BJ (cell line): ENCODE data around the gene DMD. TPM values are rescaled to one million over a fixed set of nuclear protein-coding genes. Genes with fewer than 3 reads are reported as not detected.

Experiments
- CTCF ChIA-PET: fragments of 350-600 bp; formaldehyde crosslinking; extraction: SDS; loops from one replicate; lab custom pipeline; 2021; ENCODE audit warnings: antibody characterized with exemption, inconsistent platforms; lab: Yijun Ruan, JAX
- POLR2A ChIA-PET: fragments of 300-600 bp; sonication (Branson Sonifier 250); formaldehyde crosslinking; extraction: SDS; loops from one replicate; lab custom pipeline; 2021; ENCODE audit warnings: antibody characterized with exemption; lab: Charles Lee
- DNase-seq: peaks from one replicate; pipeline ENCODE4 v3.0.0-alpha.2; 2011; ENCODE audit warnings: low read depth
- H3K27me3 ChIP-seq: 2 replicates; pipeline ENCODE4 v1.6.0; 2011; ENCODE audit warnings: low read length; ENCODE audit not compliant: control insufficient read depth, insufficient read depth
- H3K36me3 ChIP-seq: 2 replicates; pipeline ENCODE4 v1.5.1; 2011; ENCODE audit warnings: low read length; ENCODE audit not compliant: control insufficient read depth, insufficient read depth
- H3K4me3 ChIP-seq: 2 replicates; pipeline ENCODE4 v1.5.1; 2011; ENCODE audit warnings: low read depth, mild to moderate bottlenecking, control low read depth, low read length
- polyA plus RNA-seq: library from polyadenylated mRNA; depleted of rRNA; stranded (reverse); fragments of >200 nt; gene quantifications from 2 replicates; pipeline ENCODE4 v1.2.3, GENCODE V29; 2011
- TF ChIP-seq, protein P1 (sequence below): IDR thresholded peaks from 2 replicates; pipeline ENCODE4 v1.5.1; 2011; ENCODE audit warnings: low read depth, mild to moderate bottlenecking, control low read depth, inconsistent platforms, low read length, moderate library complexity; ENCODE audit not compliant: insufficient read depth

DMD gene
- polyA plus RNA-seq, 1 experiment, result 12.5 TPM

DNA sequence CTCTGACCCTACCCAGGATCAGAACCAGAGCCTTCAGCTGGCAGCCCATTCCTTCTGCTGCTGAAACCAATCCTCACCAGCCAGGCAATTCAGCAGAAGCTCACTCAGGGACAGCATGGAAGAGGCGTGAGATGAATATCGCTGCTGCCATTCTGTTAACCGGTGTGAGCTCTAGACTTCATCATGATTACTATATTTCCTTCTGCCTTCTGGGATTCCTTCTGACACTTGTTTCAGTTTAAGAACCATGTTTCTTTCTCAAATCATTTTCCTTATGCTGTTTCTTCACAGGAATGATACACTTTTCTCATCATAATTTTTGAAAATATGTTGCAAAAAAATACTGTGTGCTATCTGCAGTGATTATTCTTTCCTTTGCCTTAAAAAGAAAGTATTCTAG is 1666.2 kb downstream of the DMD start:
- no peak for DNase-seq
- ChIA-PET POLR2A (no interaction called here), CTCF (interaction anchor here (0.5 kb wide), 1 partner anchor 346 kb away, joined by 3 read pairs; no protein-coding TSS in a partner anchor)
- no peak overlapping the region for H3K4me3 ChIP-seq
- TF ChIP-seq, protein P1, sequence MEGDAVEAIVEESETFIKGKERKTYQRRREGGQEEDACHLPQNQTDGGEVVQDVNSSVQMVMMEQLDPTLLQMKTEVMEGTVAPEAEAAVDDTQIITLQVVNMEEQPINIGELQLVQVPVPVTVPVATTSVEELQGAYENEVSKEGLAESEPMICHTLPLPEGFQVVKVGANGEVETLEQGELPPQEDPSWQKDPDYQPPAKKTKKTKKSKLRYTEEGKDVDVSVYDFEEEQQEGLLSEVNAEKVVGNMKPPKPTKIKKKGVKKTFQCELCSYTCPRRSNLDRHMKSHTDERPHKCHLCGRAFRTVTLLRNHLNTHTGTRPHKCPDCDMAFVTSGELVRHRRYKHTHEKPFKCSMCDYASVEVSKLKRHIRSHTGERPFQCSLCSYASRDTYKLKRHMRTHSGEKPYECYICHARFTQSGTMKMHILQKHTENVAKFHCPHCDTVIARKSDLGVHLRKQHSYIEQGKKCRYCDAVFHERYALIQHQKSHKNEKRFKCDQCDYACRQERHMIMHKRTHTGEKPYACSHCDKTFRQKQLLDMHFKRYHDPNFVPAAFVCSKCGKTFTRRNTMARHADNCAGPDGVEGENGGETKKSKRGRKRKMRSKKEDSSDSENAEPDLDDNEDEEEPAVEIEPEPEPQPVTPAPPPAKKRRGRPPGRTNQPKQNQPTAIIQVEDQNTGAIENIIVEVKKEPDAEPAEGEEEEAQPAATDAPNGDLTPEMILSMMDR, result no peak
- H3K36me3 ChIP-seq, result no peaks in the 10 kb centered on the region
- H3K27me3 ChIP-seq, result no peaks in the 10 kb centered on the region

DNA sequence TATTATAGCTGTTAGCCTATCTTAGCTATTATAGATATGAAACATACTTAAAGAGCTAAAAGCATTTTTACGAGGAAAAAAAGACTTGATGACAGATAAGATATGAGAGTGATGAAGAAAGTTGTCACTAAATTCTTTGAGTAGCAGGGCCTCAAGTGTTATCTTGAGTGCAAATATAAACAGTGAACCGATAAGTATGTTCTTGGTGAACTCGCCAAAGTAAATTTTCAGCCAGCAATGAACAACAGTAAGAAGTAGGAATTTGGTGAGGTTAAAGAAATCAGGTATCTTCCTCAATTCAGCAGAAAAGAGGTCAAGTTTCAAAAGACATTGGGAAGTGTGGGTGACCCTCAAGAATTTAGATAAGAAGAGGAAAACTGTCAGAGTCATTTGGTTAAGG is 1667.7 kb downstream of the DMD start:
- ChIA-PET POLR2A (no interaction called here), CTCF (no interaction called here)
- no peaks in the 10 kb centered on the region for H3K36me3 ChIP-seq

DNA sequence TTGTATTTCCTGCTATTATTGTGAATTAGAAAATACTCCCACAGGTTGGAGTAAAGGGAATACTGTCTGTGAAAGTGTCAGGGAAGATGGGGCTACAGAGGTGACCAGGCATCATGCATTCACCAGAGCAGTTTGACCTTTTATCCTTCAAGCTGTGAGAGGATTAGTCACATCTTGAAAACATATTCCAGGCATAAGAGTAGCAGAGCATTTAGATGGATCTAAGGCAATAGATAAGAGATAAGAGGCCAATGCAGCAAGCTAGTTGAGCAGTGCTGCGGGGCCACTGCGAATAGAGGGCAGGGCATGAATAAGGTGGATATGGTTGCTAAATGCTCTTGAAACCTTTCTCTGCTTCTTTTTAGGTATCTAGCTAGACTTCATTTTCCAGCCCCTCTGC is 1668.8 kb downstream of the DMD start:
- TF ChIP-seq, protein P1, result no peak
- H3K27me3 ChIP-seq, result no peaks in the 10 kb centered on the region
- H3K4me3 ChIP-seq, result no peak overlapping the region
- ChIA-PET POLR2A (no interaction called here), CTCF (interaction anchor here (0.6 kb wide), 1 partner anchor 144 kb away, joined by 3 read pairs; no protein-coding TSS in a partner anchor)
- DNase-seq, result no peak
- H3K36me3 ChIP-seq, result no peaks in the 10 kb centered on the region

More for the DNA sequence above, 1667.7 kb downstream of the DMD start:
- TF ChIP-seq, protein P1, result no peak
- H3K27me3 ChIP-seq, result no peaks in the 10 kb centered on the region
- H3K4me3 ChIP-seq, result no peak overlapping the region
- no peak for DNase-seq

DNA sequence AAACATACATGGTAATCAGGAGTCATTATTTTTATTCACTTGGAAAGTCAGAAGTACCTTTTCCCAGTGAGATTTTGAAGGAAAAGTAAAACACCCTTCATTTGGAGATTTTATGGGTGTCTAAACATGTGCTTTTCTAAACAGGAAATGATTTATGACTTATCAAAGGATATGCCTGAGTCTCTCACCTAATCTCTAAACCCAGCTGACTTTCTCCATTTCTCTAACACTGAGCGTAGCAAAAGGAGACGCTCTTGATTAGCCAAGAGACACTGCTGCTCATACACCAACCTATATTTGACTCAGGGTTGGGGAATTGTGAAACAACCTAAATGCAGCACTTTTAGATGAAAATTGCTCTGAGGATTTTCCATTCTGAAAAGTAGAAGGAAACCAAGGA is 1671.0 kb downstream of the DMD start:
- Histone ChIP-seq H3K27me3 (no peaks in the 10 kb centered on the region), H3K4me3 (no peak overlapping the region), H3K36me3 (no peaks in the 10 kb centered on the region)
- DNase-seq, result no peak
- POLR2A ChIA-PET, result no interaction called here
- CTCF ChIA-PET, result no interaction called here
- TF ChIP-seq, protein P1, result no peak

DNA sequence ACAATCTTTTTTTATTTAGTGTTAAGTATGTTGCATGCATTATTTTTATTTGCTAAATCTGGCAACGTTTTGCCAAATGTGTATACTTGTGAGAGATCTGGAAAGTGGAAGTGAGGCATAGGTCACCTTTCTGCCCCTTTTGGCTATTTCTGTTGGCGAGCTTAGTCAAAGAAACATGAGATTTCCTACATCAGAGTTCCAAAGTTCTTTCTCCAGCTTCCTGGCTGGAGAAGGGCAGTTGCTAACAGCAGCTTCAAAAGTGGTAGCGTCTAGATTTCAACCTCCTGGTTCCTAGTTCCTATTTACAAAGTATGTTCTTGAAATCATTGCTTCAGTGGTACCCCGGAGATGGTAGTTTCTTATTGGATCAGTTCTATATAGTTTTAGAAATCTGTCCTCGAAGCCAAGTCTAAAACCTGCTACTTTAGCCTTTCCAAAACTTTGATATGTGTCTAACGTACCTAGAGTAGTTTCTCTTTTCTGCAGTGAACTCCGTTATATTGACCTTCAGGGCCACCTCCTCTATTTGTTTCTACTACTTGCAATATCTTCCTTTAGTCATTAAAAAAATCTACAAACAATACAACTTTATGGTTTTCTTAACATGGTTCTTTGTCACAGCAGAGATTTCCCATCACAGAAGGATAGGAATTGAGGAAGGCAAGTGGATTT is 1683.8 kb downstream of the DMD start:
- H3K4me3 ChIP-seq, result no peak overlapping the region
- no peak for DNase-seq
- POLR2A ChIA-PET, result no interaction called here
- TF ChIP-seq, protein P1, result no peak
- no peaks in the 10 kb centered on the region for H3K27me3 ChIP-seq
- CTCF ChIA-PET, result no interaction called here
- no peaks in the 10 kb centered on the region for H3K36me3 ChIP-seq
